ENCODE results near the gene ELMO2. TPM values are rescaled to one million over a fixed set of nuclear protein-coding genes. Genes with fewer than 3 reads are reported as not detected.

ELMO2 gene
- 57.0 TPM for total RNA-seq
- long read RNA-seq, transcript ELMO2-204 (21 exons, 3,574 nt) = minor isoform, 13 of 125 reads
- long read RNA-seq, transcript ELMO2-201 (22 exons, 3,669 nt) = major isoform, 36 of 125 reads
- long read RNA-seq, transcript ELMO2-203 (22 exons, 3,678 nt) = minor isoform, 6 of 125 reads
- long read RNA-seq, partial matches to known transcripts = 9 of 125 reads
- long read RNA-seq, other reads (novel, unspliced or antisense) = 61 of 125 reads

- Histone ChIP-seq H3K36me3 (no peaks in the 10 kb centered on the region), H3K27me3 (no peaks in the 10 kb centered on the region), H3K27ac (peak within 1 kb of the TSS; percentile 93), H3K4me3 (peak within 1 kb of the TSS; percentile 95), H3K9me3 (no peaks in the 10 kb centered on the region), H3K4me1 (peaks cover 42% of the 10 kb centered on the region)
- peak; percentile 23 for TF ChIP-seq CTCF (IDR thresholded peaks at IDR 0.05)
- peak; percentile 94 for ATAC-seq
- peak; percentile 98 for DNase-seq
- intact Hi-C loops (cut with DNase I) = no loop called here
These were observed at the start of gene ELMO2 for GRCh38 chr20:46406200-46406985. Gene ELMO2 (minus strand): TSS chr20:46406615. CDS start chr20:46394482, 12,133 bp downstream.

GRCh38 chr20:46455729-46456128 lies 49.3 kb upstream of the ELMO2 start:
- Histone ChIP-seq H3K36me3 (no peaks in the 10 kb centered on the region), H3K4me1 (no peaks in the 10 kb centered on the region), H3K4me3 (no peak overlapping the region), H3K9me3 (no peaks in the 10 kb centered on the region), H3K27me3 (peaks cover 41% of the 10 kb centered on the region), H3K27ac (no peak overlapping the region)
- no peak for DNase-seq
- intact Hi-C loops (cut with DNase I) = no loop called here
- no peak for ATAC-seq
- TF ChIP-seq CTCF (IDR thresholded peaks at IDR 0.05) = no peak

GRCh38 chr20:46446851-46447250 lies 40.4 kb upstream of the ELMO2 start:
- intact Hi-C loops (cut with DNase I) = no loop called here
- TF ChIP-seq CTCF (IDR thresholded peaks at IDR 0.05) = no peak

GRCh38 chr20:46439837-46440236 lies 33.4 kb upstream of the ELMO2 start:
- DNase-seq (no peak), ATAC-seq (no peak)
- no peaks in the 10 kb centered on the region for H3K4me1 ChIP-seq
- H3K9me3 ChIP-seq = no peaks in the 10 kb centered on the region
- no peak overlapping the region for H3K27ac ChIP-seq
- TF ChIP-seq CTCF (IDR thresholded peaks at IDR 0.05) = no peak
- no peaks in the 10 kb centered on the region for H3K36me3 ChIP-seq
- H3K27me3 ChIP-seq = no peaks in the 10 kb centered on the region
- intact Hi-C loops (cut with DNase I) = no loop called here
- H3K4me3 ChIP-seq = no peak overlapping the region

More at GRCh38 chr20:46446851-46447250, 40.4 kb upstream of the ELMO2 start:
- H3K27me3 ChIP-seq = no peaks in the 10 kb centered on the region
- no peaks in the 10 kb centered on the region for H3K4me1 ChIP-seq
- no peak overlapping the region for H3K4me3 ChIP-seq
- no peak for ATAC-seq
- H3K36me3 ChIP-seq = no peaks in the 10 kb centered on the region
- DNase-seq = no peak
- no peak overlapping the region for H3K27ac ChIP-seq
- H3K9me3 ChIP-seq = no peaks in the 10 kb centered on the region

- Histone ChIP-seq H3K36me3 (no peaks in the 10 kb centered on the region), H3K27ac (no peak overlapping the region), H3K27me3 (no peaks in the 10 kb centered on the region), H3K4me3 (no peak overlapping the region), H3K9me3 (no peaks in the 10 kb centered on the region), H3K4me1 (no peaks in the 10 kb centered on the region)
- ATAC-seq = no peak
- DNase-seq = no peak
- peak; percentile 14 for TF ChIP-seq CTCF (IDR thresholded peaks at IDR 0.05)
- intact Hi-C loops (cut with DNase I) = no loop called here
These were observed 31.8 kb upstream of the ELMO2 start for GRCh38 chr20:46438156-46438750.
